Sigmoid colon (tissue), 4 donors: ENCODE measurements around the gene SACM1L.

Source experiments
- CTCF ChIP-seq, 4 experiments: fragments of 450-650 bp in 3 of 4; fragments of 200-600 bp in 1 of 4; IDR thresholded peaks; one replicate each; pipeline ENCODE4 v1.5.1; 2016 to 2019; ENCODE audit warnings: antibody characterized with exemption in 4 of 4, mild to moderate bottlenecking in 3 of 4, moderate library complexity in 2 of 4
- EP300 ChIP-seq, 4 donors: sonication (generic); formaldehyde crosslinking; IDR thresholded peaks; one replicate each; pipeline ENCODE4 v1.6.1; 2017; ENCODE audit warnings: antibody characterized with exemption in 4 of 4
- POLR2A ChIP-seq, 2 donors: fragments of 450-650 bp; IDR thresholded peaks; one replicate each; pipeline ENCODE4 v1.6.1; 2016; ENCODE audit warnings: antibody characterized with exemption in 2 of 2, mild to moderate bottlenecking in 2 of 2, moderate library complexity in 2 of 2
- POLR2AphosphoS5 ChIP-seq, 4 donors: sonication (generic); formaldehyde crosslinking; IDR thresholded peaks; one replicate each; pipeline ENCODE4 v1.6.1; 2017; ENCODE audit warnings: antibody characterized with exemption in 4 of 4

DNA sequence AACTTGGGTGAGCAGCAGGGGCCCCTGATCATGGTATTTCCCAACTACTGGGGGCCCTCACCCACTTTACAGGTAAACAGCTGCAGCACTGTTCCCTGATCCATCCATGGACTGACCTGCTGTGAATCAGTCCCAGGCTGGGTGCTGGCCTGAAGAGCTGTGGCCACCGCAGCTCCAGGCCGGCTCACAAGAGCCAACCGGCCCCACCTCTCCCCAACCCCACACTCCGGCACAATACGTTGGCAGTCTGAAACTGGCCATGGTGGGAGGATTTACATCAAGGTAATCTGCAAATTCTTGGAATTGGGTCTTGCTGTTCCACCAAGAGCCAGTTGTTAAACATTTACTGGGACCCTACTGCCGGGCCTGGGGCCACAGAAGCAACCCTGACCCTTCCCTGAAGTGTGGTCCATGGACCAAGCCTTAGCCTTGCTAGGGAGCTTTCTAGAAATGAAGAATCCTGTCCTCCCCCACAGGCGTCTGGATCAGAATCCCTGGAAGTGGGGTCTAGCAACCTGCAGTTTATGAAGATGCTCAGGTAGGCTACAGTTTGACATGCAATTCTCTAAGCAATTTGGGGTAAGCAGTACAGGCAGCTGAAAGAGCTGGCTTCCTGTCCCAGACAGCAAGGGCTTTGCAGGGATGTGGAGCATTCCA lies 103.4 kb downstream of the SACM1L start:
- TF ChIP-seq CTCF (IDR thresholded peaks at IDR 0.05), result no peak
- TF ChIP-seq POLR2A (IDR thresholded peaks at IDR 0.05), result no peak
- no peak for TF ChIP-seq POLR2AphosphoS5 (IDR thresholded peaks at IDR 0.05)
- no peak for TF ChIP-seq EP300 (IDR thresholded peaks at IDR 0.05)
